AG09309 (cell line): Measurements from ENCODE around the gene CCDC18.
"Not testable (repeated sequence)": the region's sequence is repeated elsewhere in the genome, so short reads cannot be mapped to it uniquely, and the experiment has no call there.

Source experiments
- DNase-seq: peaks from one replicate; pipeline ENCODE4 v3.0.0-alpha.2; 2010; ENCODE audit warnings: low read depth
- H3K4me3 ChIP-seq: 2 replicates; pipeline ENCODE4 v1.5.1; 2011; ENCODE audit warnings: mild to moderate bottlenecking, low read depth, low read length, moderate library complexity; ENCODE audit not compliant: control insufficient read depth
- TF ChIP-seq, protein P1 (sequence below): IDR thresholded peaks from 2 replicates; pipeline ENCODE4 v1.5.1; 2011; ENCODE audit warnings: mild to moderate bottlenecking, low read depth, low read length, inconsistent platforms; ENCODE audit not compliant: insufficient read depth, control insufficient read depth; ENCODE audit errors: missing control alignments

Gene CCDC18

GRCh38 chr1:93235261-93235660 lies 54.7 kb downstream of the CCDC18 start:
- no peak for DNase-seq
- no peak overlapping the region for H3K4me3 ChIP-seq
- TF ChIP-seq, protein P1, sequence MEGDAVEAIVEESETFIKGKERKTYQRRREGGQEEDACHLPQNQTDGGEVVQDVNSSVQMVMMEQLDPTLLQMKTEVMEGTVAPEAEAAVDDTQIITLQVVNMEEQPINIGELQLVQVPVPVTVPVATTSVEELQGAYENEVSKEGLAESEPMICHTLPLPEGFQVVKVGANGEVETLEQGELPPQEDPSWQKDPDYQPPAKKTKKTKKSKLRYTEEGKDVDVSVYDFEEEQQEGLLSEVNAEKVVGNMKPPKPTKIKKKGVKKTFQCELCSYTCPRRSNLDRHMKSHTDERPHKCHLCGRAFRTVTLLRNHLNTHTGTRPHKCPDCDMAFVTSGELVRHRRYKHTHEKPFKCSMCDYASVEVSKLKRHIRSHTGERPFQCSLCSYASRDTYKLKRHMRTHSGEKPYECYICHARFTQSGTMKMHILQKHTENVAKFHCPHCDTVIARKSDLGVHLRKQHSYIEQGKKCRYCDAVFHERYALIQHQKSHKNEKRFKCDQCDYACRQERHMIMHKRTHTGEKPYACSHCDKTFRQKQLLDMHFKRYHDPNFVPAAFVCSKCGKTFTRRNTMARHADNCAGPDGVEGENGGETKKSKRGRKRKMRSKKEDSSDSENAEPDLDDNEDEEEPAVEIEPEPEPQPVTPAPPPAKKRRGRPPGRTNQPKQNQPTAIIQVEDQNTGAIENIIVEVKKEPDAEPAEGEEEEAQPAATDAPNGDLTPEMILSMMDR = no peak

GRCh38 chr1:93237021-93237420 lies 56.5 kb downstream of the CCDC18 start:
- TF ChIP-seq, protein P1 = no peak
- DNase-seq = no peak
- H3K4me3 ChIP-seq = no peak overlapping the region

DNA sequence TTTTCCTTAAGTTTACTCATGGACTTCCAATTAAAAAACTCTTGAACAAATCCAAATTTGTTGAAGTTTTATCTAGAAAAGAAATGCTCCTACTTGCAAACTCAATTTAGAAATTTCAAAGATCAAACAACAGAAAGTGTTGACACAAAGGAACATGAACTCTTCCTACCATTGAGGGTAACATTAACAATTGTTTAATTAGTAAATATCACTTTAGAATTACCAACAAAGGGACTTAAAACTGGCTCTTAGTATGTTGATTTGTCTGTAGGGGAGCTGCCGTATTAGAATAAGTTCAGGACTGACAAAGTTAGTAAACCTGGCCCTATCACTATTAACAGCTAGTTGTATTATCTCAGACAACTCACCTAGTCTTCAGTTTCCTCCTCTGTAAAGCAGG lies 57.9 kb downstream of the CCDC18 start:
- TF ChIP-seq, protein P1 = no peak
- no peak for DNase-seq
- H3K4me3 ChIP-seq = no peak overlapping the region

GRCh38 chr1:93239863-93240262 lies 59.3 kb downstream of the CCDC18 start:
- TF ChIP-seq, protein P1 = no peak
- DNase-seq = no peak
- no peak overlapping the region for H3K4me3 ChIP-seq

DNA sequence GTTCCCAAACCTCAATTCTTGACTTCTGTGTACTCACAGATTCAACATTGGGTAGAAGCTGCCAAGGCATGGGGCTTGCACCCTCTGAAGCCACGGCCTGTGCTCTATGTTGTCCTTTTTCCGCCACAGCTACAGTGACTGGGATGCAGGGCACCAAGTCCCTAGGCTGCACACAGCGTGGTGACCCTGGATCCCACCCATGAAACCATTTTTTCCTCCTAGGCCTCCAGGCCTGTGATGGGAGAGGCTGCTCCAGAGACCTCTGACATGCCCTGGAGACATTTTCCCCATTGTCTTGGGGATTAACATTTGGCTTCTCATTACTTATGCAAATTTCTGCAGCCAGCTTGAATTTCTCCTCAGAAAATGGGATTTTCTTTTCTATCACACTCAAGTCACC lies 62.7 kb downstream of the CCDC18 start:
- DNase-seq = not testable (repeated sequence)

DNA sequence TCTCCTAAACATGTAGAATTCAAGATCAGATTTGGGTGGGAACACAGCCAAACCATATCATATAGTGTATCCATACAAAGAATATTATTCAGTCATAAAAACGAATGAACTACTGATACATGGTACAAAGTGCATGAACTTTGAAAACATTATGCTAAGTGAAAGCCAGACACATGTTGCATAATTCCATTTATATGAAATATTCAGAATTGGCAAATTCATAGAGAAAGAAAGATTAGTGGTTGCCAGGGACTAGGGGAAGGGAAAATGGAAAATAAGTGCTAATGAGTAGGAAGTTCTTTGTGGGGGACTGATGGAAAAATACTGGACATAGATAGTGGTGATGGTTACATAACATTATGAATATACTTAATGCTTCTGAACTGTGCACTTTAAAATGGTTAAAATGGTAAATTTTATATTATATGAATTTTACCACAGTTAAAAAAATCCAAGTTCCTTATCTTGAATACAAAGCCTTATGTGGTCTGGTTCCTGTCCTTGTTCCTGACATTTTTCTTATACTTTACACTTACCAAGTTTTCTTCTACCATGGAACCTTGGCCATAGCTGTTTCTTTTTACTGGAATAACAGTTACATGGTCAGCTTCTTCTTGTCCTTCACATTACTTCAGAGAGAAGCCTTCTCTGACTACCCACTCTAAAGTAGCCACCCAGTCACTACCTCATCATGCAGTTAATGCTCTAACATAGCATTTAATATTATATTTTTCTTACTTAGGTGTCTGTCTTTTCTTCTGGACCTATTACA lies 64.0 kb downstream of the CCDC18 start:
- H3K4me3 ChIP-seq = no peak overlapping the region
- TF ChIP-seq, protein P1 = no peak
- DNase-seq = no peak

More for the DNA sequence above, 62.7 kb downstream of the CCDC18 start:
- not testable (repeated sequence) for H3K4me3 ChIP-seq

GRCh38 chr1:93251966-93252365 lies 71.4 kb downstream of the CCDC18 start:
- no peak for DNase-seq
- H3K4me3 ChIP-seq = no peak overlapping the region
- TF ChIP-seq, protein P1 = no peak
